Activated B cell treated with CpG ODN at 0.5 μM for 24 hours (primary cell): Measurements from ENCODE around the gene G0S2. TPM values are rescaled to one million over a fixed set of nuclear protein-coding genes. Genes with fewer than 3 reads are reported as not detected.

Experiments used
- ATAC-seq: fragments of 200-7000 bp; cut with Tn5 transposase; one replicate; pipeline ENCODE4 v1.10.0; 2021; ENCODE audit warnings: low read depth, mild to moderate bottlenecking, moderate library complexity
- CTCF ChIA-PET: fragments of 350-600 bp; sonication (Branson Sonifier 250); formaldehyde crosslinking; loops from one replicate; lab custom pipeline; 2021; ENCODE audit warnings: antibody characterized with exemption; lab: Charles Lee
- POLR2A ChIA-PET: fragments of 350-600 bp; sonication (Branson Sonifier 250); formaldehyde crosslinking; loops from one replicate; lab custom pipeline; 2021; ENCODE audit warnings: antibody characterized with exemption; lab: Charles Lee
- DNase-seq: peaks from one replicate; pipeline ENCODE4 v3.0.0; 2022
- H3K27ac Mint-ChIP-seq: one replicate; pipeline ENCODE4 v1.8.0; 2020; ENCODE audit warnings: mixed read lengths
- H3K27me3 Mint-ChIP-seq: one replicate; pipeline ENCODE4 v1.8.0; 2021; ENCODE audit warnings: mixed read lengths
- H3K36me3 Mint-ChIP-seq: one replicate; pipeline ENCODE4 v1.8.0; 2021; ENCODE audit warnings: low read depth, mixed read lengths
- H3K4me1 Mint-ChIP-seq: one replicate; pipeline ENCODE4 v1.8.0; 2021; ENCODE audit warnings: mixed read lengths
- H3K4me3 Mint-ChIP-seq: one replicate; pipeline ENCODE4 v1.8.0; 2020; ENCODE audit warnings: mild to moderate bottlenecking, mixed read lengths
- H3K9me3 Mint-ChIP-seq: one replicate; pipeline ENCODE4 v1.8.0; 2020; ENCODE audit warnings: mixed read lengths
- intact Hi-C: fragments of 100-400 bp; cut with micrococcal nuclease; formaldehyde crosslinking; loops from one replicate; pipeline ENCODE4 v1.15.1; 2024
- total RNA-seq: library from RNA; stranded (reverse); gene quantifications from 2 replicates; pipeline ENCODE4 v1.2.3, GENCODE V29; 2022
- TF ChIP-seq, protein P1 (sequence below): fragments of 200-600 bp; IDR thresholded peaks from one replicate; pipeline ENCODE4 v1.8.0; 2022; ENCODE audit warnings: antibody characterized with exemption, mild to moderate bottlenecking

G0S2 gene
- total RNA-seq, 1 donor from 2014 or later: 2.3 TPM

DNA sequence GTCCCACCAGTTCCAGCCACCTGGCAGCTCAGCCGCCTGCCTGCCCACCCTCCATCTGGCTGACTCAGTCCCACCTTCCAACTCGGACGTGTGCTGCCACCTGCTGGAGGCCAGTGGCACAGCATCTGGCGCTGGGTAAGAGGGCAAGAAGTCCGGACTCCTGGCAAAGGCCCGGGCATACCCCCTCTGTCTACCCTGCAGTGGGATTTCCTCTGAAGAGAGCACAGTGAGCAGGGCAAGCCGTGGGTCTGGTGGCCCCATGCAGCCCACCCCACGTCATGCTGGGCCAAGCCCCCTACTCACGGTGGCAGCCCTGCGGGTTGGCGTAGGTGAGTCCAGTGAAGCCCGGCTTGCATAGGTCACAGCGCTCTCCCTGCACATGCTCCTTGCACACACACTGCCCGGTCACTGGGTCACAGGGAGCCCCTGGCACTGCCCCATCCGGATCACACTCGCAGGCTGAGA lies 47.4 kb upstream of the G0S2 start:
- Mint-ChIP-seq H3K4me1 (no peaks in the 10 kb centered on the region), H3K9me3 (no peaks in the 10 kb centered on the region), H3K4me3 (no peak overlapping the region), H3K27me3 (peaks cover 10% of the 10 kb centered on the region), H3K27ac (no peak overlapping the region), H3K36me3 (no peaks in the 10 kb centered on the region)
- TF ChIP-seq, protein P1, sequence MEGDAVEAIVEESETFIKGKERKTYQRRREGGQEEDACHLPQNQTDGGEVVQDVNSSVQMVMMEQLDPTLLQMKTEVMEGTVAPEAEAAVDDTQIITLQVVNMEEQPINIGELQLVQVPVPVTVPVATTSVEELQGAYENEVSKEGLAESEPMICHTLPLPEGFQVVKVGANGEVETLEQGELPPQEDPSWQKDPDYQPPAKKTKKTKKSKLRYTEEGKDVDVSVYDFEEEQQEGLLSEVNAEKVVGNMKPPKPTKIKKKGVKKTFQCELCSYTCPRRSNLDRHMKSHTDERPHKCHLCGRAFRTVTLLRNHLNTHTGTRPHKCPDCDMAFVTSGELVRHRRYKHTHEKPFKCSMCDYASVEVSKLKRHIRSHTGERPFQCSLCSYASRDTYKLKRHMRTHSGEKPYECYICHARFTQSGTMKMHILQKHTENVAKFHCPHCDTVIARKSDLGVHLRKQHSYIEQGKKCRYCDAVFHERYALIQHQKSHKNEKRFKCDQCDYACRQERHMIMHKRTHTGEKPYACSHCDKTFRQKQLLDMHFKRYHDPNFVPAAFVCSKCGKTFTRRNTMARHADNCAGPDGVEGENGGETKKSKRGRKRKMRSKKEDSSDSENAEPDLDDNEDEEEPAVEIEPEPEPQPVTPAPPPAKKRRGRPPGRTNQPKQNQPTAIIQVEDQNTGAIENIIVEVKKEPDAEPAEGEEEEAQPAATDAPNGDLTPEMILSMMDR: peak; percentile 85
- intact Hi-C loops: loop anchor here (1.0 kb wide), 4 partner anchors 25 to 66 kb away; no protein-coding TSS in a partner anchor
- CTCF ChIA-PET: interaction anchor here (0.7 to 1.5 kb wide), 10 partner anchors 23 to 61 kb away, joined by 3 to 11 read pairs (median 4); partner anchors contain the start of genes CAMK1G and G0S2
- POLR2A ChIA-PET: no interaction called here
- ATAC-seq (peak; percentile 91), DNase-seq (peak; percentile 71)

DNA sequence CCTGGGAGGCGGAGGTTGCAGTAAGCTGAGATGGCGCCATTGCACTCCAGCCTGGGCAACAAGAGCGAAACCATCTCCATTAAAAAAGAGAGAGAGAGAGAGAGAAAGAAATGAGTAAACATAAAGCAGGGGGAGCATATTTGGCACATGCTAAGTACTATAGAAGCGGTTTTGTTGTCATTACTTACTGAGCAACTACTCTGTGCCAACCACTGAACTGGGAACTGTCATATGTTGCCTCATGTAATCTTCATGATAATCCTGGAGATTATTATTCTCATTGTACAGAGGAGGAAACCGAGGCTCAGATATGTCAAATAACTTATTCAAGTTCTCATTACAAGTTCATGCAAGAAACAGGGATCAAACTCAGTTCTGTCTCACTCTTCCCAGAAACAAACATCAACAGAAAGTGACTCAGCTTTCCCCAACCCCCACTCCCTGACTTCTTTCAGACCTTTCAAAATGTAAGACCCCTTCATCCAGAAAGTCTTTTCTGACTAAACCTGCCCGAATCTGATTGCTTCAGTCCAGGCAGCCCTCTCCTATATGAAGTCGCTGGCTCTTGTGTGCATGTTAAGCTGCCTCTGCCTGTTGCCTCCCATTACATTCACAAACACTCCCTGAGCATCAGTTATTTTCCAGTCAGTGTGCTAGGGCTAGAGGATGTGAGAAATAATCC lies 46.5 kb upstream of the G0S2 start:
- Mint-ChIP-seq H3K4me3 (no peak overlapping the region), H3K27me3 (peaks cover 10% of the 10 kb centered on the region), H3K36me3 (no peaks in the 10 kb centered on the region), H3K4me1 (no peaks in the 10 kb centered on the region), H3K27ac (no peak overlapping the region), H3K9me3 (no peaks in the 10 kb centered on the region)
- ATAC-seq (no peak), DNase-seq (no peak)
- intact Hi-C loops: no loop called here
- POLR2A ChIA-PET: no interaction called here
- TF ChIP-seq, protein P1: no peak
- CTCF ChIA-PET: interaction anchor here (1.3 to 1.8 kb wide), 2 partner anchors 27 to 60 kb away, joined by 4 to 6 read pairs; no protein-coding TSS in a partner anchor

DNA sequence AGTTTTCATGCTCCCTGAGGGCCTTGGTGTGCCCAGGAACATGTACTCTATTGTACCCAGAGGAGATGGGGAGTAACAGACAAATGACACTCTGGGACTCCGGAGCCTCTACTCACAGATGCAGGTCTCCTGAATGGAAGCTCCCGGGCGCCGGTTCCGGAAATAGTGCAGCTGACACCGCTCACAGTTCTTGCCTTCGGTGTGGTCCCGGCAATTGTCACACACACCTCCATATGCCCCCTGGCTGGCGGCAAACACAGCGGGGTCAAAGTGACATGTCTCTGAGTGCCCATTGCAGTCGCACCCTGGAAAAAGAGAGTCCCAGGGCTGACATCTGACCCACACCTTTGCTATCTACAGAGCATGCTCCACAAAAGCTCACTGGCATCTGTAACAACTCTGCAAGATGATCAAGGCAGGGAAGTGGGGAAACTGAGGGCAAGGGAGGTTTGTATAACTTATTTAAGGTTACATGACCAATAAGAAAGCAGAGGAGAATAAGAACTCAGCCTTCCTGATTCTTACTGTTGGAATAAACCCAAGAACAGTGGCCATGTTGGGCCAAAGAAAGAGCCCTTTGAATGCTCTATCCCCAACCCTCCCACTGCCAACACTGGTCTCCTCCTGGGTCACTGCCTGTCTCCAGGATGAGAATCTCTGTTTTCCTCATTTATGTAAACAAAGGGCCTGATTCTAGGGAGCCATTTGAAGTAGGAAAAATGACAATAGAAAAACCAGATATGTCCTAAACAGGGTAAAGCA lies 45.4 kb upstream of the G0S2 start:
- no peaks in the 10 kb centered on the region for H3K4me1 Mint-ChIP-seq
- no peak for DNase-seq
- H3K4me3 Mint-ChIP-seq: no peak overlapping the region
- TF ChIP-seq, protein P1: no peak
- intact Hi-C loops: no loop called here
- H3K9me3 Mint-ChIP-seq: no peaks in the 10 kb centered on the region
- no peak overlapping the region for H3K27ac Mint-ChIP-seq
- POLR2A ChIA-PET: no interaction called here
- H3K36me3 Mint-ChIP-seq: no peaks in the 10 kb centered on the region
- ATAC-seq: no peak
- CTCF ChIA-PET: interaction anchor here (1.3 to 1.8 kb wide), 2 partner anchors 28 to 61 kb away, joined by 4 to 6 read pairs; no protein-coding TSS in a partner anchor
- H3K27me3 Mint-ChIP-seq: peaks cover 10% of the 10 kb centered on the region

DNA sequence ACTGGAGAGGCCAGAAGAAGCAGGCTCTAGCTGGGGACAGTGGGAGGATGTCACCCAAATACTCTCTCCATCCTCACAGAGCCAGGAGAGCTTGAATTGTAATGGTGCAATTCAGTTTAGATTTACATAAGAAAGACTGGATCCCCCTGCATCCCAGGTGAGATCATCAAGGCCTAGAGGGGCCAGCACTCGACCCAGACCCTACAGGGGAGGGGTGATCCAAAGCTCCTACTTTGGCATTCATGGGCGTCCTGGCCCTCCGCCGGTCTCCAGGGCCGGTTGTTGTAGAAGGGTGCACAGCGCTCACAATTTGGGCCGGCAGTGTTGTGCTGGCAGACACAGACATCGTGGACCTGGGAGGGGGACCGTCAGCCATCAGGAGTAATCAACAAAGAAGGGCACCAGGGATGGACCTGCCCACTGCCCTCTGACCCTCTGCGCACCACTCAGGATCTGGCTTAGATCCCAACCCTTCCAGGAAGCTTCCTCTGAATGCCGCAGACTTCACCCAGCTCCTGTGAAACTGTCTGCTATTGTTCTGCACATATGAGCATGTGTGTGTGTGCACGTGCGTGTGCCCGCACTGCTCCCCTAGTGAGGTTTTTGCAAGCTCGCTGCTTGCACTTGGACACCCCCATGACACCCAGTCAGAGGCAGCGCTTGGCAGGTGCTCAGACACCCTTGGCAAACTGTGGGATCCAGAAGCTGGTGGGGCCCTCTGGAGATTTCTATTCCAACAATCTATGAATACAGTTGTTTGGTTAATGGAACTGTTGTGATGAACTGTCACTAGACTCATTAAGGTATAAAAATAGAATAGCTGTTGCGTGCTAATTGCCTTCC lies 44.6 kb upstream of the G0S2 start:
- Mint-ChIP-seq H3K36me3 (no peaks in the 10 kb centered on the region), H3K9me3 (no peaks in the 10 kb centered on the region), H3K27me3 (peaks cover 10% of the 10 kb centered on the region), H3K4me3 (no peak overlapping the region), H3K27ac (no peak overlapping the region), H3K4me1 (no peaks in the 10 kb centered on the region)
- TF ChIP-seq, protein P1: no peak
- intact Hi-C loops: no loop called here
- ATAC-seq (no peak), DNase-seq (no peak)
- ChIA-PET POLR2A (no interaction called here), CTCF (no interaction called here)
